Activated naive CD4-positive, alpha-beta T cell treated with anti-CD3 and anti-CD28 coated beads, Interleukin-2, amount 50 U/mL, for 24 hours (primary cell): Measurements from ENCODE around the gene PDE4B.

Source experiments
- H3K27ac Mint-ChIP-seq: one replicate; pipeline ENCODE4 v1.8.0; 2021; ENCODE audit warnings: mild to moderate bottlenecking, mixed read lengths
- H3K27me3 Mint-ChIP-seq: one replicate; pipeline ENCODE4 v1.8.0; 2021; ENCODE audit warnings: mixed read lengths
- H3K36me3 Mint-ChIP-seq: one replicate; pipeline ENCODE4 v1.8.0; 2021; ENCODE audit warnings: mixed read lengths
- H3K4me1 Mint-ChIP-seq: one replicate; pipeline ENCODE4 v1.8.0; 2021; ENCODE audit warnings: mixed read lengths
- H3K4me3 Mint-ChIP-seq: one replicate; pipeline ENCODE4 v1.8.0; 2021; ENCODE audit warnings: mild to moderate bottlenecking, mixed read lengths
- H3K9me3 Mint-ChIP-seq: one replicate; pipeline ENCODE4 v1.8.0; 2021; ENCODE audit warnings: mixed read lengths

The PDE4B gene

GRCh38 chr1:66231681-66232463 lies 439.2 kb downstream of the PDE4B start:
- no peaks in the 10 kb centered on the region for H3K9me3 Mint-ChIP-seq
- H3K36me3 Mint-ChIP-seq = no peaks in the 10 kb centered on the region
- H3K4me3 Mint-ChIP-seq = no peak overlapping the region
- H3K27ac Mint-ChIP-seq = no peak overlapping the region
- peaks cover 7% of the 10 kb centered on the region for H3K27me3 Mint-ChIP-seq
- H3K4me1 Mint-ChIP-seq = peaks cover 5% of the 10 kb centered on the region

GRCh38 chr1:66237042-66237441 lies 444.3 kb downstream of the PDE4B start:
- Mint-ChIP-seq H3K27ac (no peak overlapping the region), H3K27me3 (peaks cover 16% of the 10 kb centered on the region), H3K4me1 (no peaks in the 10 kb centered on the region), H3K36me3 (no peaks in the 10 kb centered on the region), H3K9me3 (no peaks in the 10 kb centered on the region), H3K4me3 (no peak overlapping the region)

GRCh38 chr1:66237722-66238479 lies 445.2 kb downstream of the PDE4B start:
- H3K36me3 Mint-ChIP-seq = no peaks in the 10 kb centered on the region

GRCh38 chr1:66239834-66240233 lies 447.1 kb downstream of the PDE4B start:
- no peak overlapping the region for H3K27ac Mint-ChIP-seq
- H3K4me1 Mint-ChIP-seq = no peaks in the 10 kb centered on the region
- H3K9me3 Mint-ChIP-seq = no peaks in the 10 kb centered on the region
- H3K36me3 Mint-ChIP-seq = no peaks in the 10 kb centered on the region
- H3K27me3 Mint-ChIP-seq = peaks cover 14% of the 10 kb centered on the region
- H3K4me3 Mint-ChIP-seq = no peak overlapping the region

More at GRCh38 chr1:66237722-66238479, 445.2 kb downstream of the PDE4B start:
- H3K4me3 Mint-ChIP-seq = no peak overlapping the region
- H3K27me3 Mint-ChIP-seq = peaks cover 16% of the 10 kb centered on the region
- no peaks in the 10 kb centered on the region for H3K4me1 Mint-ChIP-seq
- H3K27ac Mint-ChIP-seq = no peak overlapping the region
- H3K9me3 Mint-ChIP-seq = no peaks in the 10 kb centered on the region

- H3K9me3 Mint-ChIP-seq = no peaks in the 10 kb centered on the region
- H3K27ac Mint-ChIP-seq = no peak overlapping the region
- peaks cover 5% of the 10 kb centered on the region for H3K4me1 Mint-ChIP-seq
- H3K4me3 Mint-ChIP-seq = no peak overlapping the region
- no peaks in the 10 kb centered on the region for H3K36me3 Mint-ChIP-seq
- H3K27me3 Mint-ChIP-seq = peaks cover 14% of the 10 kb centered on the region
Observed at GRCh38 chr1:66240491-66241484, 448.1 kb downstream of the PDE4B start.

GRCh38 chr1:66242646-66243547 lies 450.2 kb downstream of the PDE4B start:
- Mint-ChIP-seq H3K9me3 (no peaks in the 10 kb centered on the region), H3K27ac (no peak overlapping the region), H3K4me3 (no peak overlapping the region), H3K36me3 (no peaks in the 10 kb centered on the region), H3K4me1 (peaks cover 23% of the 10 kb centered on the region), H3K27me3 (peaks cover 6% of the 10 kb centered on the region)

GRCh38 chr1:66243548-66244130 lies 450.9 kb downstream of the PDE4B start:
- Mint-ChIP-seq H3K27ac (no peak overlapping the region), H3K9me3 (no peaks in the 10 kb centered on the region), H3K36me3 (no peaks in the 10 kb centered on the region), H3K27me3 (no peaks in the 10 kb centered on the region), H3K4me1 (peaks cover 27% of the 10 kb centered on the region), H3K4me3 (no peak overlapping the region)

- Mint-ChIP-seq H3K4me3 (no peak overlapping the region), H3K27ac (no peak overlapping the region), H3K9me3 (no peaks in the 10 kb centered on the region), H3K36me3 (no peaks in the 10 kb centered on the region), H3K4me1 (peaks cover 27% of the 10 kb centered on the region), H3K27me3 (no peaks in the 10 kb centered on the region)
Observed at GRCh38 chr1:66244429-66244828, 451.7 kb downstream of the PDE4B start.

GRCh38 chr1:66245691-66246090 lies 453.0 kb downstream of the PDE4B start:
- Mint-ChIP-seq H3K36me3 (no peaks in the 10 kb centered on the region), H3K27me3 (no peaks in the 10 kb centered on the region), H3K4me3 (no peak overlapping the region), H3K27ac (peak overlapping the region; percentile 89), H3K4me1 (peaks cover 27% of the 10 kb centered on the region), H3K9me3 (no peaks in the 10 kb centered on the region)

- H3K9me3 Mint-ChIP-seq = no peaks in the 10 kb centered on the region
- peak overlapping the region; percentile 94 for H3K27ac Mint-ChIP-seq
- peak overlapping the region; percentile 64 for H3K4me3 Mint-ChIP-seq
- no peaks in the 10 kb centered on the region for H3K27me3 Mint-ChIP-seq
- H3K36me3 Mint-ChIP-seq = no peaks in the 10 kb centered on the region
- peaks cover 27% of the 10 kb centered on the region for H3K4me1 Mint-ChIP-seq
Observed at GRCh38 chr1:66246351-66247269, 453.9 kb downstream of the PDE4B start.

GRCh38 chr1:66247415-66248208 lies 454.9 kb downstream of the PDE4B start:
- Mint-ChIP-seq H3K27me3 (no peaks in the 10 kb centered on the region), H3K4me3 (peak overlapping the region; percentile 65), H3K27ac (peak overlapping the region; percentile 94), H3K4me1 (peaks cover 27% of the 10 kb centered on the region), H3K36me3 (no peaks in the 10 kb centered on the region), H3K9me3 (no peaks in the 10 kb centered on the region)

GRCh38 chr1:66248257-66248656 lies 455.6 kb downstream of the PDE4B start:
- Mint-ChIP-seq H3K4me3 (no peak overlapping the region), H3K27ac (no peak overlapping the region), H3K9me3 (no peaks in the 10 kb centered on the region), H3K36me3 (no peaks in the 10 kb centered on the region), H3K27me3 (no peaks in the 10 kb centered on the region), H3K4me1 (peaks cover 30% of the 10 kb centered on the region)

GRCh38 chr1:66248746-66249145 lies 456.1 kb downstream of the PDE4B start:
- H3K9me3 Mint-ChIP-seq = no peaks in the 10 kb centered on the region
- no peak overlapping the region for H3K27ac Mint-ChIP-seq
- H3K27me3 Mint-ChIP-seq = no peaks in the 10 kb centered on the region
- peaks cover 34% of the 10 kb centered on the region for H3K4me1 Mint-ChIP-seq
- no peak overlapping the region for H3K4me3 Mint-ChIP-seq
- no peaks in the 10 kb centered on the region for H3K36me3 Mint-ChIP-seq
